ENCODE measurements around the gene KMT2E.
A peak's percentile ranks its signal among the peaks of the same experiment; 100 is the strongest.
"Not testable (repeated sequence)": the region's sequence is repeated elsewhere in the genome, so short reads cannot be mapped to it uniquely, and the experiment has no call there.

KMT2E gene

GRCh38 chr7:104992306-104992705 lies 21.7 kb upstream of the KMT2E start:
- Histone ChIP-seq H3K4me3 (ENCODE audit: low read depth in 1 of 5, low read length in 5 of 5) (no peak overlapping the region), H3K27ac (ENCODE audit: low read depth, low read length) (no peak overlapping the region), H3K9ac (ENCODE audit: low read length in 5 of 5) (no peak overlapping the region), H3K27me3 (ENCODE audit: control insufficient read depth in 5 of 5, insufficient read depth in 4 of 5, low read length in 5 of 5) (no peaks in the 10 kb centered on the region), H3K9me3 (ENCODE audit: control insufficient read depth in 5 of 5, low read length in 5 of 5) (no peaks in the 10 kb centered on the region), H3K36me3 (ENCODE audit: control insufficient read depth in 5 of 5, insufficient read depth in 5 of 5, low read length in 5 of 5) (peaks cover 3 to 18% (median 11%) of the 10 kb centered on the region in 5 donors), H3K4me1 (ENCODE audit: control insufficient read depth in 5 of 5, insufficient read depth in 5 of 5, low read length in 5 of 5) (peaks cover 0 to 44% (median 23%) of the 10 kb centered on the region in 5 donors)

- Histone ChIP-seq H3K9me3 (ENCODE audit: control insufficient read depth in 5 of 5, low read length in 5 of 5) (no peaks in the 10 kb centered on the region), H3K36me3 (ENCODE audit: control insufficient read depth in 5 of 5, insufficient read depth in 5 of 5, low read length in 5 of 5) (peaks cover 3 to 18% (median 11%) of the 10 kb centered on the region in 5 donors), H3K4me1 (ENCODE audit: control insufficient read depth in 5 of 5, insufficient read depth in 5 of 5, low read length in 5 of 5) (peaks cover 0 to 46% (median 23%) of the 10 kb centered on the region in 5 donors), H3K27me3 (ENCODE audit: control insufficient read depth in 5 of 5, insufficient read depth in 4 of 5, low read length in 5 of 5) (no peaks in the 10 kb centered on the region), H3K4me3 (ENCODE audit: low read depth in 1 of 5, low read length in 5 of 5) (no peak overlapping the region), H3K27ac (ENCODE audit: low read depth, low read length) (peak overlapping the region; percentile 11), H3K9ac (ENCODE audit: low read length in 5 of 5) (no peak overlapping the region)
Observed at GRCh38 chr7:104993217-104993862, 20.7 kb upstream of the KMT2E start.

GRCh38 chr7:104998040-104998752 lies 15.8 kb upstream of the KMT2E start:
- H3K9me3 ChIP-seq (ENCODE audit: control insufficient read depth in 5 of 5, low read length in 5 of 5): no peaks in the 10 kb centered on the region
- peaks cover 0 to 71% (median 54%) of the 10 kb centered on the region in 5 donors for H3K4me1 ChIP-seq (ENCODE audit: control insufficient read depth in 5 of 5, insufficient read depth in 5 of 5, low read length in 5 of 5)
- no peak overlapping the region for H3K9ac ChIP-seq (ENCODE audit: low read length in 5 of 5)
- peaks cover 0 to 12% (median 4%) of the 10 kb centered on the region in 5 donors for H3K36me3 ChIP-seq (ENCODE audit: control insufficient read depth in 5 of 5, insufficient read depth in 5 of 5, low read length in 5 of 5)
- no peaks in the 10 kb centered on the region for H3K27me3 ChIP-seq (ENCODE audit: control insufficient read depth in 5 of 5, insufficient read depth in 4 of 5, low read length in 5 of 5)
- H3K27ac ChIP-seq (ENCODE audit: low read depth, low read length): peak overlapping the region; percentile 31
- H3K4me3 ChIP-seq (ENCODE audit: low read depth in 1 of 5, low read length in 5 of 5): no peak overlapping the region

GRCh38 chr7:105000200-105000599 lies 13.8 kb upstream of the KMT2E start:
- H3K4me1 ChIP-seq (ENCODE audit: control insufficient read depth in 5 of 5, insufficient read depth in 5 of 5, low read length in 5 of 5): peaks cover 0 to 74% (median 59%) of the 10 kb centered on the region in 5 donors
- no peaks in the 10 kb centered on the region for H3K27me3 ChIP-seq (ENCODE audit: control insufficient read depth in 5 of 5, insufficient read depth in 4 of 5, low read length in 5 of 5)
- peak overlapping the region in 1 of 5 donors; percentile 11 for H3K9ac ChIP-seq (ENCODE audit: low read length in 5 of 5)
- no peaks in the 10 kb centered on the region for H3K9me3 ChIP-seq (ENCODE audit: control insufficient read depth in 5 of 5, low read length in 5 of 5)
- peaks cover 0 to 6% (median 2%) of the 10 kb centered on the region in 5 donors for H3K36me3 ChIP-seq (ENCODE audit: control insufficient read depth in 5 of 5, insufficient read depth in 5 of 5, low read length in 5 of 5)
- H3K27ac ChIP-seq (ENCODE audit: low read depth, low read length): peak overlapping the region; percentile 44
- no peak overlapping the region for H3K4me3 ChIP-seq (ENCODE audit: low read depth in 1 of 5, low read length in 5 of 5)

- Histone ChIP-seq H3K36me3 (ENCODE audit: control insufficient read depth in 5 of 5, insufficient read depth in 5 of 5, low read length in 5 of 5) (peaks cover 0 to 4% (median 2%) of the 10 kb centered on the region in 5 donors), H3K27ac (ENCODE audit: low read depth, low read length) (peak overlapping the region; percentile 43), H3K9ac (ENCODE audit: low read length in 5 of 5) (peak overlapping the region in 1 of 5 donors; percentile 11), H3K4me1 (ENCODE audit: control insufficient read depth in 5 of 5, insufficient read depth in 5 of 5, low read length in 5 of 5) (peaks cover 0 to 70% (median 54%) of the 10 kb centered on the region in 5 donors), H3K9me3 (ENCODE audit: control insufficient read depth in 5 of 5, low read length in 5 of 5) (no peaks in the 10 kb centered on the region), H3K4me3 (ENCODE audit: low read depth in 1 of 5, low read length in 5 of 5) (no peak overlapping the region), H3K27me3 (ENCODE audit: control insufficient read depth in 5 of 5, insufficient read depth in 4 of 5, low read length in 5 of 5) (no peaks in the 10 kb centered on the region)
Observed at GRCh38 chr7:105000927-105001336, 13.1 kb upstream of the KMT2E start.

GRCh38 chr7:105001652-105002184 lies 12.3 kb upstream of the KMT2E start:
- Histone ChIP-seq H3K4me3 (ENCODE audit: low read depth in 1 of 5, low read length in 5 of 5) (no peak overlapping the region), H3K36me3 (ENCODE audit: control insufficient read depth in 5 of 5, insufficient read depth in 5 of 5, low read length in 5 of 5) (peaks cover 0 to 4% (median 0%) of the 10 kb centered on the region in 5 donors), H3K9ac (ENCODE audit: low read length in 5 of 5) (no peak overlapping the region), H3K27me3 (ENCODE audit: control insufficient read depth in 5 of 5, insufficient read depth in 4 of 5, low read length in 5 of 5) (no peaks in the 10 kb centered on the region), H3K4me1 (ENCODE audit: control insufficient read depth in 5 of 5, insufficient read depth in 5 of 5, low read length in 5 of 5) (peaks cover 0 to 73% (median 55%) of the 10 kb centered on the region in 5 donors), H3K27ac (ENCODE audit: low read depth, low read length) (peak overlapping the region; percentile 88), H3K9me3 (ENCODE audit: control insufficient read depth in 5 of 5, low read length in 5 of 5) (no peaks in the 10 kb centered on the region)

GRCh38 chr7:105003275-105003674 lies 10.7 kb upstream of the KMT2E start:
- Histone ChIP-seq H3K4me3 (ENCODE audit: low read depth in 1 of 5, low read length in 5 of 5) (peak overlapping the region in 4 of 5 donors; percentile 18 to 48 (median 26)), H3K27ac (ENCODE audit: low read depth, low read length) (peak overlapping the region; percentile 88), H3K27me3 (ENCODE audit: control insufficient read depth in 5 of 5, insufficient read depth in 4 of 5, low read length in 5 of 5) (no peaks in the 10 kb centered on the region), H3K9me3 (ENCODE audit: control insufficient read depth in 5 of 5, low read length in 5 of 5) (no peaks in the 10 kb centered on the region), H3K36me3 (ENCODE audit: control insufficient read depth in 5 of 5, insufficient read depth in 5 of 5, low read length in 5 of 5) (peaks cover 0 to 4% (median 0%) of the 10 kb centered on the region in 5 donors), H3K9ac (ENCODE audit: low read length in 5 of 5) (peak overlapping the region; percentile 7 to 57 (median 39)), H3K4me1 (ENCODE audit: control insufficient read depth in 5 of 5, insufficient read depth in 5 of 5, low read length in 5 of 5) (peaks cover 0 to 87% (median 70%) of the 10 kb centered on the region in 5 donors)

- Histone ChIP-seq H3K36me3 (ENCODE audit: control insufficient read depth in 5 of 5, insufficient read depth in 5 of 5, low read length in 5 of 5) (peaks cover 0 to 4% (median 0%) of the 10 kb centered on the region in 5 donors), H3K9me3 (ENCODE audit: control insufficient read depth in 5 of 5, low read length in 5 of 5) (no peaks in the 10 kb centered on the region), H3K27me3 (ENCODE audit: control insufficient read depth in 5 of 5, insufficient read depth in 4 of 5, low read length in 5 of 5) (no peaks in the 10 kb centered on the region), H3K4me3 (ENCODE audit: low read depth in 1 of 5, low read length in 5 of 5) (no peak overlapping the region), H3K9ac (ENCODE audit: low read length in 5 of 5) (peak overlapping the region in 4 of 5 donors; percentile 7 to 39 (median 30)), H3K4me1 (ENCODE audit: control insufficient read depth in 5 of 5, insufficient read depth in 5 of 5, low read length in 5 of 5) (peaks cover 0 to 88% (median 78%) of the 10 kb centered on the region in 5 donors), H3K27ac (ENCODE audit: low read depth, low read length) (peak overlapping the region; percentile 88)
Observed at GRCh38 chr7:105003872-105004510, 10.0 kb upstream of the KMT2E start.

- Histone ChIP-seq H3K4me1 (ENCODE audit: control insufficient read depth in 5 of 5, insufficient read depth in 5 of 5, low read length in 5 of 5) (peaks cover 0 to 88% (median 80%) of the 10 kb centered on the region in 5 donors), H3K27ac (ENCODE audit: low read depth, low read length) (peak overlapping the region; percentile 88)
- not testable (repeated sequence) for H3K4me3 ChIP-seq (ENCODE audit: low read depth in 1 of 5, low read length in 5 of 5); H3K9me3 ChIP-seq (ENCODE audit: control insufficient read depth in 5 of 5, low read length in 5 of 5); H3K9ac ChIP-seq (ENCODE audit: low read length in 5 of 5); H3K36me3 ChIP-seq (ENCODE audit: control insufficient read depth in 5 of 5, insufficient read depth in 5 of 5, low read length in 5 of 5); H3K27me3 ChIP-seq (ENCODE audit: control insufficient read depth in 5 of 5, insufficient read depth in 4 of 5, low read length in 5 of 5)
Observed at GRCh38 chr7:105005006-105005405, 9.0 kb upstream of the KMT2E start.
